ENCODE measurements around the gene TTYH1. TPM values are rescaled to one million over a fixed set of nuclear protein-coding genes. Genes with fewer than 3 reads are reported as not detected.

The TTYH1 gene
- polyA plus RNA-seq, 2 of the 4 experiments (the other 2 are of a cell fraction): 0.15 to 0.31 TPM

GRCh38 chr19:54422136-54422535, 6.9 kb downstream of the TTYH1 start (continued):
- no peak for TF ChIP-seq PBX3 (IDR thresholded peaks at IDR 0.05)
- TF ChIP-seq E2F6 (IDR thresholded peaks at IDR 0.05; ENCODE audit: borderline replicate concordance, low read depth): no peak
- TF ChIP-seq ZSCAN20 (CRISPR knock-in tag; IDR thresholded peaks at IDR 0.05): no peak
- no peak for TF ChIP-seq BCL3 (IDR thresholded peaks at IDR 0.05)

- no peak overlapping the region for H3K4me2 ChIP-seq
- FAIRE-seq: no peak
- WGBS (ENCODE audit: missing lambda C conversion rate): 70% methylated on average over 14 of the region's 14 CpGs
- ChIA-PET POLR2A (no interaction called here), CTCF (interaction anchor here (0.9 to 2.7 kb wide), 4 partner anchors 9 to 33 kb away, joined by 3 to 10 read pairs (median 3); partner anchors contain the start of gene TTYH1)
- peaks cover 13% of the 10 kb centered on the region; the same call in 2 of the 3 replicates for H3K4me1 ChIP-seq
- no peak overlapping the region for H3K27ac ChIP-seq
- H3K9me3 ChIP-seq: no peaks in the 10 kb centered on the region
- no peak overlapping the region for H3K4me3 ChIP-seq
- ATAC-seq: no peak
- TF ChIP-seq BCL3 (IDR thresholded peaks at IDR 0.05): no peak
- no peak for TF ChIP-seq MAZ (IDR thresholded peaks at IDR 0.05; ENCODE audit: borderline replicate concordance, low read depth, low read length)
- no peak for TF ChIP-seq POLR2AphosphoS2 (conservative IDR thresholded peaks at IDR 0.05; ENCODE audit: low read length)
- TF ChIP-seq JUNB (IDR thresholded peaks at IDR 0.05): no peak
- no peak for TF ChIP-seq ZFP36 (IDR thresholded peaks at IDR 0.05; ENCODE audit: borderline replicate concordance, partially characterized antibody)
- TF ChIP-seq CBX8 (IDR thresholded peaks at IDR 0.05): no peak
- TF ChIP-seq E2F6 (IDR thresholded peaks at IDR 0.05; ENCODE audit: borderline replicate concordance, low read depth): no peak
- TF ChIP-seq HDAC2 (IDR thresholded peaks at IDR 0.05): no peak
- TF ChIP-seq ESRRA (IDR thresholded peaks at IDR 0.05; ENCODE audit: borderline replicate concordance, low read length): no peak
- TF ChIP-seq NFE2L2 (conservative IDR thresholded peaks at IDR 0.05; ENCODE audit: low read length): no peak
- DNase-seq (ENCODE audit: low read depth in 1 of 2, low spot score in 1 of 2): no peak
These were observed 8.9 kb downstream of the TTYH1 start for GRCh38 chr19:54424201-54424600.

- no peak for DNase-seq (ENCODE audit: low read depth in 1 of 2, low spot score in 1 of 2)
- no peak for ATAC-seq
- 74% methylated on average over 36 of the region's 36 CpGs for WGBS (ENCODE audit: missing lambda C conversion rate)
- H3K27ac ChIP-seq: no peak overlapping the region
- H3K4me1 ChIP-seq: peaks cover 13% of the 10 kb centered on the region; the same call in 2 of the 3 replicates
- H3K4me3 ChIP-seq: no peak overlapping the region
- ChIA-PET POLR2A (interaction anchor here (2.0 kb wide), 1 partner anchor 24 kb away, joined by 6 read pairs; the partner anchor contains the start of gene LENG8), CTCF (interaction anchor here (0.6 to 2.7 kb wide), 6 partner anchors 9 to 211 kb away, joined by 3 to 10 read pairs (median 3); partner anchors contain the start of gene TTYH1)
- H3K4me2 ChIP-seq: no peak overlapping the region
- no peaks in the 10 kb centered on the region for H3K9me3 ChIP-seq
- no peak for FAIRE-seq
- no peak for TF ChIP-seq ZNF302 (CRISPR knock-in tag; IDR thresholded peaks at IDR 0.05)
- no peak for TF ChIP-seq HOXA7 (CRISPR knock-in tag; IDR thresholded peaks at IDR 0.05)
- TF ChIP-seq GATA3 (IDR thresholded peaks at IDR 0.05; ENCODE audit: borderline replicate concordance): no peak
- no peak for TF ChIP-seq FOXS1 (CRISPR knock-in tag; IDR thresholded peaks at IDR 0.05)
- no peak for TF ChIP-seq HOXB5 (CRISPR knock-in tag; IDR thresholded peaks at IDR 0.05)
- TF ChIP-seq EP300 (IDR thresholded peaks at IDR 0.05): no peak
- no peak for TF ChIP-seq BHLHE40 (IDR thresholded peaks at IDR 0.05; ENCODE audit: low read depth, low read length)
- TF ChIP-seq POLR2A (IDR thresholded peaks at IDR 0.05; ENCODE audit: low read length): no peak
- no peak for TF ChIP-seq POLR2AphosphoS2 (conservative IDR thresholded peaks at IDR 0.05; ENCODE audit: low read length)
- TF ChIP-seq HMGXB4 (CRISPR knock-in tag; IDR thresholded peaks at IDR 0.05; ENCODE audit: borderline replicate concordance): no peak
- no peak for TF ChIP-seq PBX3 (IDR thresholded peaks at IDR 0.05)
- no peak for TF ChIP-seq EHF (CRISPR knock-in tag; IDR thresholded peaks at IDR 0.05)
These were observed 9.6 kb downstream of the TTYH1 start for GRCh38 chr19:54424660-54425381.
